GM10266 (cell line): ENCODE data around the gene ELAPOR2.
"Not testable (repeated sequence)": the region's sequence is repeated elsewhere in the genome, so short reads cannot be mapped to it uniquely, and the experiment has no call there.

ENCODE experiments used
- DNase-seq: peaks from one replicate; pipeline ENCODE4 v3.0.0; 2012; ENCODE audit errors: extremely low spot score
- TF ChIP-seq, protein P1 (sequence below): IDR thresholded peaks from 2 replicates; pipeline ENCODE4 v1.5.1; 2012; ENCODE audit warnings: mild to moderate bottlenecking, low read depth; ENCODE audit not compliant: control insufficient read depth, insufficient read depth; ENCODE audit errors: missing control alignments

Gene ELAPOR2, protein sequence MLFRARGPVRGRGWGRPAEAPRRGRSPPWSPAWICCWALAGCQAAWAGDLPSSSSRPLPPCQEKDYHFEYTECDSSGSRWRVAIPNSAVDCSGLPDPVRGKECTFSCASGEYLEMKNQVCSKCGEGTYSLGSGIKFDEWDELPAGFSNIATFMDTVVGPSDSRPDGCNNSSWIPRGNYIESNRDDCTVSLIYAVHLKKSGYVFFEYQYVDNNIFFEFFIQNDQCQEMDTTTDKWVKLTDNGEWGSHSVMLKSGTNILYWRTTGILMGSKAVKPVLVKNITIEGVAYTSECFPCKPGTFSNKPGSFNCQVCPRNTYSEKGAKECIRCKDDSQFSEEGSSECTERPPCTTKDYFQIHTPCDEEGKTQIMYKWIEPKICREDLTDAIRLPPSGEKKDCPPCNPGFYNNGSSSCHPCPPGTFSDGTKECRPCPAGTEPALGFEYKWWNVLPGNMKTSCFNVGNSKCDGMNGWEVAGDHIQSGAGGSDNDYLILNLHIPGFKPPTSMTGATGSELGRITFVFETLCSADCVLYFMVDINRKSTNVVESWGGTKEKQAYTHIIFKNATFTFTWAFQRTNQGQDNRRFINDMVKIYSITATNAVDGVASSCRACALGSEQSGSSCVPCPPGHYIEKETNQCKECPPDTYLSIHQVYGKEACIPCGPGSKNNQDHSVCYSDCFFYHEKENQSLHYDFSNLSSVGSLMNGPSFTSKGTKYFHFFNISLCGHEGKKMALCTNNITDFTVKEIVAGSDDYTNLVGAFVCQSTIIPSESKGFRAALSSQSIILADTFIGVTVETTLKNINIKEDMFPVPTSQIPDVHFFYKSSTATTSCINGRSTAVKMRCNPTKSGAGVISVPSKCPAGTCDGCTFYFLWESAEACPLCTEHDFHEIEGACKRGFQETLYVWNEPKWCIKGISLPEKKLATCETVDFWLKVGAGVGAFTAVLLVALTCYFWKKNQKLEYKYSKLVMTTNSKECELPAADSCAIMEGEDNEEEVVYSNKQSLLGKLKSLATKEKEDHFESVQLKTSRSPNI

DNA sequence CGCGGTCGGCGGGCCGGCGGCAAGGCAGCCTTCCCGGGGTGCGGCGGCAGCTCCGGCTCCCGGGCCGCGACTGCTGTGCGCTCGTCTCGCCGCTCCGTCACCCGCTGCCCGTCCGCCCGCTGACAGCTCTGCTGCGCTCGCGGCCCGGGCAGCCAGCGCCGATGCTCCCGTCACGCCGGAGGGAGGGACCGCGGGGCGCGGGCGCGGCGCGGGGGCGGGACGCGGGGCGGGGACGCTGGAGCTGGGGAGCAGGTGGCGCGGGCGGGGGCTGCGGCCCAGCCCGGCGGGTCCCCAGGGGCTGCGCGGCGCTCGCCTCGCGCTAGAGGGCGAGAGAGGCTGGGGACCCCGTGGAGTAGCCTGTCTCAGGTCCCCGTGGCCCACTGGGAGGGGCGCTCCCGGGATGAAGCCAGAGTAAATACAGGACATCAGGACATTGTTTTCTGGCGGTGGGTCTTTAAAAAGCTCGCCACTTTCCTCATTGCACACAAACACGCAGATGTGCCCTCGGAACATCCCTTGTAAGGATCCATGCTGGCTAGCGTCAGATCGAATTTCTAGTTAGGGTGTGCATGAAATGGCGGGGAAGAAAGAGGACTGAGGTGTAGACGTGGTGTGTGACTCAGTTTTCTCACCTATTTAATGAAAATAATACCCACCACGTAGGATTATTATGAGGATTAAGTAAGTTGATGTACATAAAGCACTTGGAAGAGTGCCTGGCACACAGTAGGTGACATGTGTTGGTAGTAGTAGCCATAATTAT is at the start of gene ELAPOR2:
Gene ELAPOR2 (minus strand): TSS at position 130 of the 763 bp plus-strand sequence. CDS start 141 bp downstream, outside the sequence.
- peak; percentile 94 for DNase-seq
- TF ChIP-seq, protein P1, sequence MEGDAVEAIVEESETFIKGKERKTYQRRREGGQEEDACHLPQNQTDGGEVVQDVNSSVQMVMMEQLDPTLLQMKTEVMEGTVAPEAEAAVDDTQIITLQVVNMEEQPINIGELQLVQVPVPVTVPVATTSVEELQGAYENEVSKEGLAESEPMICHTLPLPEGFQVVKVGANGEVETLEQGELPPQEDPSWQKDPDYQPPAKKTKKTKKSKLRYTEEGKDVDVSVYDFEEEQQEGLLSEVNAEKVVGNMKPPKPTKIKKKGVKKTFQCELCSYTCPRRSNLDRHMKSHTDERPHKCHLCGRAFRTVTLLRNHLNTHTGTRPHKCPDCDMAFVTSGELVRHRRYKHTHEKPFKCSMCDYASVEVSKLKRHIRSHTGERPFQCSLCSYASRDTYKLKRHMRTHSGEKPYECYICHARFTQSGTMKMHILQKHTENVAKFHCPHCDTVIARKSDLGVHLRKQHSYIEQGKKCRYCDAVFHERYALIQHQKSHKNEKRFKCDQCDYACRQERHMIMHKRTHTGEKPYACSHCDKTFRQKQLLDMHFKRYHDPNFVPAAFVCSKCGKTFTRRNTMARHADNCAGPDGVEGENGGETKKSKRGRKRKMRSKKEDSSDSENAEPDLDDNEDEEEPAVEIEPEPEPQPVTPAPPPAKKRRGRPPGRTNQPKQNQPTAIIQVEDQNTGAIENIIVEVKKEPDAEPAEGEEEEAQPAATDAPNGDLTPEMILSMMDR, result peak; percentile 76

DNA sequence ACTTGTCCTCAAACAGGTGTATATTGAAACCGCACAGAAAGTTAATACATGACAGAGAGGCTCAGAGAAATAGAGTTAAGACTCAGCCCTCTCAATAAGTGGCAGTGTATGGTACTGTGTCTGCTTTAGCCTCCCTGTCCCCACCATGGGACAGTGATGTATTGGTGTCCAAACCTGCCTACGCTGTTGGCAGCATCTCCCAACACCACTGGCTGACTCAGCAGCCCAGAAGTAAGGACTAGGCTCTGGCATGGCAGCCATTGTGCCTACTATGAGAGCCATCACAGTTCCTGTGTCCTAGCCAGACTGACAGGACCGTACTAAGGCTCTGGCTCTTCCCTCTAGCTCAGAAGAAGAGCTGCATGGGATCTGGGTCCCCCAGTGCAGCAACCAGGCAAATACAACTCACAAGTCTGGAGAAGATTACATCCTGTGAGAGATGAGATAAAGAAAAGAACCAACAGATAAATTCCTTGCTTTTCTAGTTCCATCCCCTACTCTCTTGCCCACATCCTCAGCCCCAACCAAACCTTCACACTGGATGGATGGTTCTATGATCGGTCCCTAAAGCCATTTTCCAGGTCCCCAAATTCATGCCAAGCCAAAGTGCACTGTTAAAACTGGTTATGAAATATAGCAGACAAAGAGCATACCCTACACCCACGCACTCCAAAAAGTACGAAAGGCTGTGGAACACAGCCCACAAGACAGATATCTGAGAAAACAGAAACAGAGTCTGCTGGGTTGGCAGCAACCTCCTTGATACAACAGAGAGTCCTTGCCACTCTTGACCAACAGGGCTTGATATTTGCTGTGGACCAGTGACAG is 48.7 kb upstream of the ELAPOR2 start:
- TF ChIP-seq, protein P1, result no peak
- no peak for DNase-seq

DNA sequence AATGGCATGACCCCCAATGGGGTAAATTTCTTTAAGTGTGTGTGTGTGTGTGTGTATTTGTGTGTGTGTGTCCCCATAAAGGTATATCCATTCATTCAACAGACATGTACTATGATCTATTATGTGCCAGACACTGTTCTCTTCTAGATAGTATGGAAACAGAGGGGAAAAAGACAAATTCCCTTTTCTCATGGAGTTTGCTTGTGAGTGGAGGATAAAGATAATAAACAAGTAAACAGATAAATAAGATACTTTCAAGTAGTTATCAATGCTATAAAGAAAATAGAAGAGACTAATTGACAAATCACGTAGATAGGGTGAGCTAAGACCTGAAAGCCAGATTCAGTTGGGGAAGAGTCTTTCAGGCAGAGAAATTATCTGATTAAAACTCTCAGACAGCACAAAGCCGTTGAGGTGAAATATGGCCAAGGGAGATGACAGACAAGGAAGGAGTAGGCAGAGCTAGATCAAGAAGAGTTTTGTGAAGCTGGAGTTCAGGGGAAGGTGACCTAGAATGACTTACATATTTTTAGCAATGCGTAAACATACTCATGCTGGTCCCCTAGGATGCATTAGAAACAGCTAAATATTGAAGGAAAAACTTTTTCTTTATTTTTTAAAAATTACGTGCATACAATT is 47.6 kb upstream of the ELAPOR2 start:
- no peak for DNase-seq
- TF ChIP-seq, protein P1, result no peak

DNA sequence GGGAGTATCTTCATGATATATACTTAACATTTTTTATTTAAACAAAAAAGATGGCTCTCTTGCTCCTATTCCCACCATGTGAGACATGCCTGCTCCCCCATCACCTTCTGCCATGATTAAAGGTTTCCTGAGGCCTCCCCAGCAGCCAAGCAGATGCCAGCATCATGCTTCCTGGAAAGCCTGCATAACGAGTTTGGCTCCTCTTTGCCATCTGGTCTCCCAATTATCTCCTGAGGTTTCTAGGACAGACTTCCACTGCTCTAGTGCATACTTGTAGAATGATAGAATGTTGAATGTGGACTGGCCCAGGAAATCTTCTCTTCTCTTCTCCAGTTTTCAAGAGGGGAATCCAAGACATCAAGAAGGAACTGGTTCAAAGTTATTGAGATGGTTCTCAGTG is 45.9 kb upstream of the ELAPOR2 start:
- no peak for DNase-seq
- TF ChIP-seq, protein P1, result no peak

DNA sequence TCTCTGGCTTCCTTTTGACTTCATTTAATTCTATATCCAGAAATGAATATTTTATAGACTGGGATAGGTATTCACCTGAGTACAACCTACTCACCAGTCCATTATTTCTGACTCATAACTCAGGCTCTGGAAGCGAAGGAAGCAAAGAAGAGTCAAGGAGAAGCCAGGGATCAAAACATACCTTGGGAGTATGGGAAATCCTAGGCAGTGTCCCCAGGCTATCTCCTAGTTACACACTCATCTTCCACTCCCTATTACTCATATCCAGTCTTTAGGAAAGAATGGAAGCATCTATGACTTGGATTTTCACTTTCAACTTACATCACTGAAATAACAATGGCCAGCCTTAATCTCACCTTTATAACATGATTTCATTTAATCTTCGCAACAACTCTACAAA is 40.9 kb upstream of the ELAPOR2 start:
- TF ChIP-seq, protein P1, result no peak
- no peak for DNase-seq

DNA sequence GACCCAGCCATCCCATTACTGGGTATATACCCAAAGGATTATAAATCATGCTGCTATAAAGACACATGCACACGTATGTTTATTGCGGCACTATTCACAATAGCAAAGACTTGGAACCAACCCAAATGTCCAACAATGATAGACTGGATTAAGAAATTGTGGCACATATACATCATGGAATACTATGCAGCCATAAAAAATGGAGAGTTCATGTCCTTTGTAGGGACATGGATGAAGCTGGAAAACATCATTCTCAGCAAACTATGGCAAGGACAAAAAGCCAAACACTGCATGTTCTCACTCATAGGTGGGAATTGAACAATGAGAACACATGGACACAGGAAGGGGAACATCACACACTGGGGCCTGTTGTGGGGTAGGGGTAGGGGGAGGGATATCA is 37.9 kb upstream of the ELAPOR2 start:
- DNase-seq, result not testable (repeated sequence)
